ENCODE data around the gene PIWIL1.

The PIWIL1 gene

DNA sequence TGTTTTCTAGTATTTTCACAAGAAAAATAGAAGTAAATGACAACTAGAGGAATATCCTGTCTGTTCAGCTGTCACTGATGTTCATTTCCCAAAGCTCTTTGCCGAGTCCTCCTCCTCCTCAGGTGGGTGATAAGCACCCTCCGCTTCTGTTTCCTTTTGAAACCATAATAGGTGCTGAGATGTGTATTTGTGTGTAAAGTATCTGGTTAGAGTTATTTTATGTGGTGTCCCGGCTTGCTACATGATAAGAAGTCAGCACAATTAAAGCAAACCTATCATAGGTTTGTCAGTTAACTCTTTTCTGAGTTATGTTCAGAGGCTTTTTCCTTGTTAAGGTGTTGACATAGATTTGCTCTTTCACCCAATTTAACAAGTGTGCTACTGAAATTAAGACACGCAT lies 82.4 kb downstream of the PIWIL1 start:
- TF ChIP-seq, protein P1, sequence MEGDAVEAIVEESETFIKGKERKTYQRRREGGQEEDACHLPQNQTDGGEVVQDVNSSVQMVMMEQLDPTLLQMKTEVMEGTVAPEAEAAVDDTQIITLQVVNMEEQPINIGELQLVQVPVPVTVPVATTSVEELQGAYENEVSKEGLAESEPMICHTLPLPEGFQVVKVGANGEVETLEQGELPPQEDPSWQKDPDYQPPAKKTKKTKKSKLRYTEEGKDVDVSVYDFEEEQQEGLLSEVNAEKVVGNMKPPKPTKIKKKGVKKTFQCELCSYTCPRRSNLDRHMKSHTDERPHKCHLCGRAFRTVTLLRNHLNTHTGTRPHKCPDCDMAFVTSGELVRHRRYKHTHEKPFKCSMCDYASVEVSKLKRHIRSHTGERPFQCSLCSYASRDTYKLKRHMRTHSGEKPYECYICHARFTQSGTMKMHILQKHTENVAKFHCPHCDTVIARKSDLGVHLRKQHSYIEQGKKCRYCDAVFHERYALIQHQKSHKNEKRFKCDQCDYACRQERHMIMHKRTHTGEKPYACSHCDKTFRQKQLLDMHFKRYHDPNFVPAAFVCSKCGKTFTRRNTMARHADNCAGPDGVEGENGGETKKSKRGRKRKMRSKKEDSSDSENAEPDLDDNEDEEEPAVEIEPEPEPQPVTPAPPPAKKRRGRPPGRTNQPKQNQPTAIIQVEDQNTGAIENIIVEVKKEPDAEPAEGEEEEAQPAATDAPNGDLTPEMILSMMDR (IDR thresholded peaks at IDR 0.05; ENCODE audit: low read length, missing control alignments): no peak
- no peak for DNase-seq (ENCODE audit: low read depth)
- H3K4me3 ChIP-seq (replicated peaks; ENCODE audit: low read depth, low read length): no peak overlapping the region

DNA sequence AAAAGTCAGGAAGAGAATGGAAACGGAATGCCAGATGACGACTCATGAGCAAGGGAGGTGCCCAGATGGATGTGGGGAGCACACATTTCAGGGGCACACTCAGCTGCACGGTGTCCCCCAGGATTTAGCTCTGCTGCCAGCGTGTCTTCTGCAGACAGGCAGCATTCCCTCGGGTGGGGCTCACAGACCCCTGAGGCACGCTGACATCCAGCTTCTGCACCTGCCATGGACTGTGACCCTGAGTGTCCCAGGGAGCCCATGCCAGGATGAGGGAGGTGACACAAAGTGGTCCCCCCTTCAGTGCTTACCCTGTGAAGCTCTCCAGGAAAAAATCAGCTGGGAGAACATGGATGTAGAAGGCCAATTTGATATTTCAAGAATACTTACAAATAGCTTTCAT lies 84.2 kb downstream of the PIWIL1 start:
- TF ChIP-seq, protein P1 (IDR thresholded peaks at IDR 0.05; ENCODE audit: low read length, missing control alignments): no peak
- no peak for DNase-seq (ENCODE audit: low read depth)
- H3K4me3 ChIP-seq (replicated peaks; ENCODE audit: low read depth, low read length): no peak overlapping the region

Measured in fibroblast of pulmonary artery (primary cell).